RCC 7860 (cell line): ENCODE measurements around the gene PPP2R1A.
"Not testable (repeated sequence)": the region's sequence is repeated elsewhere in the genome, so short reads cannot be mapped to it uniquely, and the experiment has no call there.

Source experiments
- DNase-seq: peaks from one replicate; pipeline ENCODE4 v3.0.0-alpha.2; 2015; ENCODE audit warnings: low spot score
- FAIRE-seq: peaks from 2 replicates; lab custom pipeline; 2012; peaks lifted over from hg19 to GRCh38; lab: Jason Lieb, UNC

Gene PPP2R1A

DNA sequence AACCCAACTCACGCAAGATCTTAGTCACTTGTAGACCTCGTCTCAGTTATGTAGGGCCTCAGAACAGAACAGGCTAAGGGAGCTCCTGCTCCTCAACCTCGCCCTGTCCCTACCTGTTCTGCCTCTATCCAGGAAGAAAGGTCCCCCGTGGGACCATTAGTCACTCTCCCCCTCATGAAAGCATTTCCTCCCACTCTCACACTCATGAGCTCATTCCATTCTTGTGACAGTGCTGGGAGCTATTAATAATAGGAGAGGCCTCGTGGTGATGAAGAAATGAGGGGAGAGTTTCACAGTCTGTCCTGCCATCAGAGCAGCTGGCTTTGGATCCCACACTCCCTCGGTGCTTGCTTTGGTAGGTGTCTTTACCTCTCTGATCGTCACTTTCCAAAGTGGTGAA lies 10.2 kb downstream of the PPP2R1A start:
- DNase-seq (no peak), FAIRE-seq (no peak)

DNA sequence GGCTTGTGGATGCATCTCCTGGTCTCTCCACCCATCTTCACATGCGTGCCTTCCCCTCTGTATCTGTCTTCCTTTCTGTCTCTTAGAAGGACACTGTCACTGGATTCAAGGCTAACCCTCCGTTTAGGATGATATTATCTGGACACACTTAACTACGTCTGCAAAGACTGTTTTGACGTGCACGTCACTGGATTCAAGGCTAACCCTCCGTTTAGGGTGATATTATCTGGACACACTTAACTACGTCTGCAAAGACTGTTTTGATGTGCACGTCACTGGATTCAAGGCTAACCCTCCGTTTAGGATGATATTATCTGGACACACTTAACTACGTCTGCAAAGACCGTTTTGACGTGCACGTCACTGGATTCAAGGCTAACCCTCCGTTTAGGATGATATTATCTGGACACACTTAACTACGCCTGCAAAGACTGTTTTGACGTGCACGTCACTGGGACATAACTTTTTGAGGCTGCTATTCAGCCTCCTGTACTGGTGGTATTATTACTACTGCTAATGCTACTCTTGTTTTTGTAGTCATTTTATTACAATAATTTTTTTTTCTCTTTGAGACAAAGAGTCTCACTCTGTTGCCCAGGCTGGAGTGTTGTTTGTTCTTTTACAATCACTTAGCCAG lies 11.0 kb downstream of the PPP2R1A start:
- FAIRE-seq, DNase-seq: not testable (repeated sequence)

DNA sequence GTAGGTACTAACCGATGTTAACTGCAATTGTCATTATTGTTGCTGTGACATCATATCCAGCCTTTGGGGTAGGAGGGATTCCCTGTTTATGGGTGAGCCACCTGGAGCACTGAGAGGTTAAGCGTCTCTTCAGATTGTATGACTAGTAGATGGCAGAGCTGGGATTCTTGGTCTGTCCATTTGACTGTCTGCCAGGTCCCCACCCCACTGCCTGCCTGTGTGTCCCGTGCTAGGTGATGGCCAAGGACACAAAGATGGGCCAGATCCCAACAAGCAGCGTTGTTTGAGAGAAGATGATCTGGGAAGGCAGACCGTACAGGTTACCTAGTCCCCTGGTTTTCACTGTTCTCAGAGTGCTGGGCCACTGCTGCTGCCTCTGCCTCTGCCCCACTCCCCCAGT lies 16.6 kb downstream of the PPP2R1A start:
- DNase-seq (no peak), FAIRE-seq (no peak)

DNA sequence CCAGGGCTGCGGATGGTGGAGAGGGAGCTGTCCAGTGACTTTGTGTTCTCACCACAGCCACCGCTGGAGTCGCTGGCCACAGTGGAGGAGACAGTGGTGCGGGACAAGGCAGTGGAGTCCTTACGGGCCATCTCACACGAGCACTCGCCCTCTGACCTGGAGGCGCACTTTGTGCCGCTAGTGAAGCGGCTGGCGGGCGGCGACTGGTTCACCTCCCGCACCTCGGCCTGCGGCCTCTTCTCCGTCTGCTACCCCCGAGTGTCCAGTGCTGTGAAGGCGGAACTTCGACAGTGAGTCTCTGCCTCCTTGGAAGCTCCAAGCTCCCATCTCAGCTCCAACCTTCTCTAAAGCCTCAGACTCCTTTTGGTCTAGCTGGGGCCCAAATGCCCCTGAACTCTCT lies 21.4 kb downstream of the PPP2R1A start:
- DNase-seq (no peak), FAIRE-seq (no peak)

DNA sequence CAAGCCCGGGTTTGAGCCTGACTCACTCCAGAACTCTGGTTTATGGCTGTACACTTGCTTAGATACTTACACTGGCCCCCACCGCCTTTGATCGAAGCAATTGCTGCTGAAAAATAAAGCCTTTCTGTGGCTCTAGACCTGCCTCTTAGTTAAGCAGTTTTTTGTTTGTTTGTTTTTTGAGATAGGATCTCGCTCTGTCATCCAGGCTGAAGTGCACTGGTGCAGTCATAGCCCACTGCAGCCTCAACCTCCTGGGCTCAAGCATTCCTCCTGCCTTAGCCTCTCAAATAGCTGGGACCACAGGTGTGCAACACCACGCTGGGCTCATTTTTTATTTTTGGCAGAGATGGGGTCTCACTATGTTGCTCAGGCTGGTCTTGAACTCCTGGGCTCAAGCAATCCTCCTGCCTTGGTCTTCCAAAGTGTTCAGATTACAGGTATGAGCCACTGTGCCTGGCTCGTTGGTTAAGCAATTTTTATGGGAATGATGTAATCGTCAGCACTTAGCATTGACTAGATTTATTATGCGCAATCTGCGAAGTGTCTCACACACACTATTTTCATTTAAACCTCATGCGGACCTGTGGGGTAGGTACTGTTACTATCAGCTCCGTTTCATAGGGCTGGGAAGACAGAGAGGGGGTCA lies 22.2 kb downstream of the PPP2R1A start:
- DNase-seq: no peak
- no peak for FAIRE-seq

DNA sequence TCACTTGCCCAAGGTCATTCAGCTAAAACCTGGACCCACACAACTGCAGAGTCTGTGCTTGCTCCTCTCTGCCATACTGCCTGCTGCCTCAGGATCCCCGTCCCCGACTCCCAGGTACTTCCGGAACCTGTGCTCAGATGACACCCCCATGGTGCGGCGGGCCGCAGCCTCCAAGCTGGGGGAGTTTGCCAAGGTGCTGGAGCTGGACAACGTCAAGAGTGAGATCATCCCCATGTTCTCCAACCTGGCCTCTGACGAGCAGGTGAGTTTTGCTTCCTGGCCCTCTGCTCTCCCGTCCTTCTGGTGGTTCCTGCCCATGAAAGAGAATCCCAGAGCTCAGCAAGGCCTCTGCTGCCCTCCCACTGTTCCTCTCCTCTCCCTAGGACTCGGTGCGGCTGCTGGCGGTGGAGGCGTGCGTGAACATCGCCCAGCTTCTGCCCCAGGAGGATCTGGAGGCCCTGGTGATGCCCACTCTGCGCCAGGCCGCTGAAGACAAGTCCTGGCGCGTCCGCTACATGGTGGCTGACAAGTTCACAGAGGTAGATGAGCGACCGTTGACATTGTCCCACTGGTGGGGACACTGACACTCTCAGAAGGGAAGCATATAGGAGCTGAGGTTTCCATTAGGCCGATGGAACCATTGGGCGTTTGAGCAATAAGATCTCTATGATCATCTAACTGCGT lies 22.9 kb downstream of the PPP2R1A start:
- no peak for DNase-seq
- FAIRE-seq: no peak

DNA sequence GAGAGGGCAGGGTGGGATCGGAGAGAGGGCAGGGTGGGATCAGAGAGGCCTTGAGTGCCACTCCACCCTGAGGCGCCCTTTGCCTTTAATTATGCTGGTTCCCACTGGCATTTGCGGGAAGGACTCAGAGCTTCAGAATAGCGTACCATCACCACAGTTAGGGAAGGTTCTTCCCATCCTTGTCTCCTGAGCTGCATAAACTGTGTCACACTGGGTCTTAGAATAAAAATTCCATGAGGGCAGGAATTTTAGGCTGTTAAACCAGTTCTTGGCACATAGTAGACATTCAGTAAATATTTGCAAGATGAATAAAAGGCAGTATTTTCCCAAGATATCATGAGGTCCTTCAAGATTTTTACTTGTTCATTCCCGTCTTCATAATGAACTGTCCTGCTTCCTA lies 24.4 kb downstream of the PPP2R1A start:
- no peak for DNase-seq
- FAIRE-seq: no peak

DNA sequence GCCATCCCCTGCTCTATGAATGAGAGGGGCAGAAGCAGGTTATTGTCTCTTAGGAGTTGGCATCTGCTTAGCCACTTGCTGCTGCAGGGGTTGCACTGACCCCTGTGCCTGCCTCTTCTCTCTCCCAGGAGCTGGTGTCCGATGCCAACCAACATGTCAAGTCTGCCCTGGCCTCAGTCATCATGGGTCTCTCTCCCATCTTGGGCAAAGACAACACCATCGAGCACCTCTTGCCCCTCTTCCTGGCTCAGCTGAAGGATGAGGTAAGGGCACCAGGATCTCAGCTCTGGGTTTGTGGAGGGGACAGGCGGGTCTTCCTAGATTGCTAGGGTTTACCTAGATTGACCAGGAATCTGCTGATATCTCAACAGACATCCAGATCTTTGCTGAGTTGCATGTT lies 26.5 kb downstream of the PPP2R1A start:
- FAIRE-seq (no peak), DNase-seq (no peak)

DNA sequence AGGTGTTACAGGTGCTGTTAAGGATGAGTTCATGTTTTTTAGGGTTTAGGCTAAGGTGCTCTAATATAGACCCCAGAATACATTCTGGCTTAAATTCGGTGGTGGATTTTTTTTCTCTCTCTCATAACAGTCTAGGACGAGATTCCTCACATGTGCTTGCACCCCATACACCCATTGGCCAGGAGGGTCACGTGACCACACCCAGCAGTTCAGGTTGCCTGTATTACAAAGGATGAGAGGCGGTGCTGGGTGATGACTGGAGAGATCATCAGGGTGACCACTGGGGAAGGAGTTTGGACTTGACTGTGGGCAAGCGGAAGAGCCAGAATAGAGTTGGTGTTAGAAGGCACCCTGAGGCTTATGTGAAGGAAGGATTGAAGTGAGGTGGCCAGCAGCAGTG lies 27.7 kb downstream of the PPP2R1A start:
- FAIRE-seq (no peak), DNase-seq (no peak)

DNA sequence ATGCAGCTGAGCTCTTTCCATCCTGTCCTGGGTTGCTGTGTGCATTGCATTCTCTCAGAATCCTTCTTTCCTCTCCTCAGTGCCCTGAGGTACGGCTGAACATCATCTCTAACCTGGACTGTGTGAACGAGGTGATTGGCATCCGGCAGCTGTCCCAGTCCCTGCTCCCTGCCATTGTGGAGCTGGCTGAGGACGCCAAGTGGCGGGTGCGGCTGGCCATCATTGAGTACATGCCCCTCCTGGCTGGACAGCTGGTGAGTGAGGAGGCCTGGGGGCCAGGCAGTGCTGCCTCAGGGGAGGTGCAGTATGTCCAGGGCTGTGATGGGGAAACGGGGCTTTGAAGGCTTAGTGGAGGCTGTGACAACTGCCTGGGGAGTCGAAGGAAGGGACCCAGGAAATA lies 29.8 kb downstream of the PPP2R1A start:
- FAIRE-seq (no peak), DNase-seq (no peak)

DNA sequence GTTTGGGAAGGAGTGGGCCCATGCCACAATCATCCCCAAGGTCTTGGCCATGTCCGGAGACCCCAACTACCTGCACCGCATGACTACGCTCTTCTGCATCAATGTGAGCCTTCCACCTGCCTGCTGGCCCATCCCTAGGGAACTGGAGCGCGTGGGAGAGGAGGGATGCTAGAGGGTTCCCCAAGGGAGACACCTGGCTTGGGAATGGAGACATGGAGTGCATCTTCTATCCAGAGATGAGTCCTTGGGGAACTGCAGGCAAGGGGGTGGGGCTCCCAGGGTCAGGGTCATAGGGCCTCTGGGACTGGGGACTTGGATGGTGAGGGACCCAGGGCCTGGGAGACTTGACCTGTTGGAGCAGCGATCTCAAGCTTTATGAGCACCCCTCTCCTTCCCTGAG lies 31.2 kb downstream of the PPP2R1A start:
- no peak for DNase-seq
- FAIRE-seq: no peak

DNA sequence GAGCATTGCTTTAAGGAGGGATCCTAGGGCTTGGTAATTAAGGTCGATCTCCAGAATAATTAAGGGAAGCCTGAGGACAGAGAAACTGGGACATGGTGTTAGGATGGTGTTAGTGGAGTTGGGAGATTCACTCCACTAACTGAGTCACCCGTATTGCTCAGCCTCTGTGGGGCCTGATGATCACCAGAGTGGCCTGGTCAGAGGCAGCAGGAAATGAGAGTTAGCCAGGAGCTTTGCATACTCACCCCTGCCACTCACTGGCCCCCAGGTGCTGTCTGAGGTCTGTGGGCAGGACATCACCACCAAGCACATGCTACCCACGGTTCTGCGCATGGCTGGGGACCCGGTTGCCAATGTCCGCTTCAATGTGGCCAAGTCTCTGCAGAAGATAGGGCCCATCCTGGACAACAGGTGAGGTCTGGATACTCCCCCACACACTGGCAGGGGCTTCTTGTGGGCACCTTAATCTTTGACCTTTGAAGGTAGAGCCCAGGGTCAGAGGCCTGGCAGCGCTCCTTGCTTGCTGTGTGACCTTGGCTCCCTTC lies 32.1 kb downstream of the PPP2R1A start:
- FAIRE-seq (no peak), DNase-seq (no peak)

DNA sequence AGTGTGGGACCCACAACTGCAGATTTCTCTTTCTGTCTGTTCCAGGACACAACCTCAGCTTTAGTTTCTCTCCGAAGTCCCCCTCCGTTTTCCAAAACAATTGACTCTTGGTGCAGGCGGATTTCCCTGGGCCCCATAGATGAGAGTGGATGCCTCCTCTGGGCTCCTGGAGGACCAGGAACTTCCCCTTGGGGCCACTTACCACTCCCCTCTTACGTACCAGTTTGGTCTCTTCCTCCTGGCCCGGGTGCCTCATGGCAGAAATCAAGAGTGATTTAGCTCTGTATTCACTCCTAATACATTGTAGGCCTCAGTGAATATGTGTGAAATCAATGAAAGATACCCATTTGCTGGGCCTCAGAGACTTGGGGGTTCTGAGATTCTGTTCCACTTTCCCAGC lies 34.4 kb downstream of the PPP2R1A start:
- FAIRE-seq (no peak), DNase-seq (no peak)

DNA sequence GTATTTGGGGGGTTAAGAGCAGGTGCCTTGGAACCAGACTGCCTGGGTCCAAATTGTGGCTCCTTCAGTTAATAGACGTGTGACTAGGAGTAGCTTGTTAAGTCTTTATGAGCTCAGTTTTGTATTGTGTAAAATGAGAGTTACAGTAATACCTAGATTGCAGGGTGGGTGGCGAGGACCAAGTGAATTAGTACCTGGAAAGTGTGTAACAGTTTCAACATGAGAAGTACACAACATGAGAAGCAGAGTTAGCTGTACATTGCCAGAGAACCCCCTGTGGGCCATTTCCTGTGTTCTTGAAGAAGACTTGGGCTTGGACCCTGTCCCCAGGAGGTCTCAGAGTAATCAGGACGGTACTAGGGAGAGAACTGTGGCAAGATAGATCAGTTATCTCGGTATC lies 36.8 kb downstream of the PPP2R1A start:
- no peak for FAIRE-seq
- DNase-seq: no peak

DNA sequence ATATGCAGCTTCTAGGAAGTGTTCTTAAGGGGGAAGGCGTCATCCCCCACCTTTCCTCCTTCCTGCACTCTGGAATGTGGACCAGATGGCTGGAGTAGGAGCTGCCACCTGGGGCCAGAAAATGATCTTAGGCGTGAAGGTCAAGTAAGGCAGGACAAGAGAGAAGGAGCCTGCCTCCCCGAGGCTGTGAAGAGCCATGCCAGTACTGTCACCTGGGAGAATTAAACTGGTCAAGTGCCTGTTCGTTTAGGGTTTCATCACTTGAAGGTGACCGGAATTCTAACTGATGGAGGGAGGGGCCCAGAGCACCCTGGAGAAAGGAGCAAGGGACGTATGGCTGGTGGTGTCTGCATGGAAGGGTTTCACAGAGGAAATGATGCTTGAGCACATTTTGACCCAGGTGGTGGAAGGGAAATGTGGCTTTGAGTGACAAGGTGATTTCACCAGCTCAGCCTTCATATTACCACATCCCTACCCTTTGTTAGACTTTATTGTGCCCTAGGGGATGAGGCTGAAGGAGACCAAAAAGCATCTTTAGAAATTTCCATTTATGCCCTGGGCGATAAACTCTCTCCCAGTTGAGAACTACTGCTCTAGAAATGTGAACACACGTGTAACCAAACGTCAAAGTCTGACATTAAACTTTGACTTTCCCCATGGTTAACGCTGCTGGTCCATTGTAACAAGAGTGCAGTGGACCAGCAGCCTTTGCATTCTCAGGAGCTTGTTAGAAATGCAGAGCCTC lies 37.5 kb downstream of the PPP2R1A start:
- DNase-seq (no peak), FAIRE-seq (no peak)

DNA sequence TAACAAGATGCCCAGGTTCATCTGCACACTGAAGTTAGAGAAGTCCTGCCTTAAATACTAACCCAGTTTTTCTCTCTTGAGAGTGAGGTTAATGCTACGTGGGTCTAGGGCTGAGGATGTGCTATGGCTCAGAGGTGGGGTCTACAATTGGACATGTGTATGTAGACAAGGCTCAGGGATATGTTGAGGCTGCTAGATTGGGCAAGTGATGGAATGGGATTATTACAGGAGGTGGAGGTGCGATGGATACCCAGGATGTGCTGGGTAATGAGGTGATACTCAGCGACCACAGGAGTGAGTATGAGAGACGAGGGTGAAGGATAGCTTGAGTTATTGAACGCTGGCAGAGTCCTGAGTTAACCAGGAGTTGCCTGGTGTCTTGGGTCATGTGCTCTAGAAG lies 38.1 kb downstream of the PPP2R1A start:
- DNase-seq (no peak), FAIRE-seq (no peak)

DNA sequence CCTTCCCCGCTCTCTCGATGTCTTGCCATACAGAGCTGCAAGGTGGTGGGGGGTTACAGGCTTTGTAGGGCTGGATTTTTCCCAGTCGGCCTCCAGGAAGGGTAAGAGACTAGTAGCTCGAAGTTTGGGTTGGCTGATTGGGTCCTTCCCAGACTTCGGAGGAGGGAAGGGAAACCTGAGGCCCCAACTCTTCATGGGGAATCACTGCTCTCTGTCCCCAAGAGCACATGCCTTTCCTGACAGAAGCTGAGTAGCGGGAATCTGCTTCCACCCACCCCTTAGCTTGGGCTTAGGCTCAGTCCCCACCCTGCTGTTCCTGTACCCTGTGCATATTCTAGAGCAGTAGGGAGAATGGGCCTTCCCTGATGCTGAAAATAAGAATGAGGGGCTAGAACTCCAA lies 39.7 kb downstream of the PPP2R1A start:
- FAIRE-seq (no peak), DNase-seq (no peak)

DNA sequence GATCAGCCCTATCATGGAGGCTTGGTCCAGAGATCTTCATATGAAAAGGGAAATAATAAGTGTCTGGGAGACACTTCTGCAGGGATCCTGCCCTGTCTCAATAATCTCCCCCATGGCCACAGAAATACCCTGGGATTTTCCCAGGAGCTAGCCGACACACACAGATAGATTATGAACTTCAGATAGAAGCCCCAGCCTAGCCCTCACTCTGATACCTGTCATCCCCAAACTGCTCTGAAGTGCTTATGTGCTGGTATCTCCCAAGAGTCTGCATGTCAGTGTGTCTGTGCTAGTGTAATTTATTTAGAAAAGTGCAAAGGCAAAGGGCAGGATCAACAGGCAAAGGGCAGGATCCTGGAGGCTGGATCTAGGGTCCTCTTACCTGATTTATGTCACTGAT lies 40.8 kb downstream of the PPP2R1A start:
- FAIRE-seq (no peak), DNase-seq (no peak)

DNA sequence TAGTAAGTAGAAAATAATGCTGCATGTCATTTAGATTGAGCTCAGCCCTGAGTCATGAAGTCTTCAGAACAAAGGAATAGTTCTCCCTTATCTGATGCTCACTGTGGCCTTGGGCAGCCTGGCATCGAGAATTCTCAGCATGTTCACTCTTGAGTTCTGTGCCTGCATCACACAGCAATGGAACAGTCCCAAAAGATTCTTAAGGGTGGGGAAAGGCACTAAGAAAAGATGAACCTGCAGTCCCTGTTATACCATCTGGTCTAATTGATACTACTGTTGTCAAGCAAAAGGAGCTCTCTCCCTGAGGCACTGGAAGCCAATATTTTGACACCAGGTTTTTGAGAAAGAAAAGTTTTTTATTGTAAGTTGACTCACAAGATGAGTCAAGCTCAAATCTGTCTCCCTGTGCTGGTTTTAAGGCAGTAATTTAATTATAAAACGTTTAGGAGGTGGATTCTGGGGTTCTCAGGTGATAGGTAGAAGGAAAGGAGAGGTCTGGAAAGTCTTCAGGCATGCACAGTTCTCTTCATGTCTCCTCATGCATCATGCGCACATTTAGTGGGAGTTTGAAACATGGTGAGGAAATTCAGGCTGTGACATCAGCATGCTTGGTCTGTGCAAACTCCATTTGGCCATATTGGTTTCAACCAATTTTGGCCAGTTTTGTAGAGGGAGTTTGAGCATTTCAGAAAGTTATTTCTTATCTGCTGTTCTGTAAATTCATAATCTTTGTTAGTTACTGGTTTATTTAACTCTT lies 41.5 kb downstream of the PPP2R1A start:
- DNase-seq (no peak), FAIRE-seq (no peak)

DNA sequence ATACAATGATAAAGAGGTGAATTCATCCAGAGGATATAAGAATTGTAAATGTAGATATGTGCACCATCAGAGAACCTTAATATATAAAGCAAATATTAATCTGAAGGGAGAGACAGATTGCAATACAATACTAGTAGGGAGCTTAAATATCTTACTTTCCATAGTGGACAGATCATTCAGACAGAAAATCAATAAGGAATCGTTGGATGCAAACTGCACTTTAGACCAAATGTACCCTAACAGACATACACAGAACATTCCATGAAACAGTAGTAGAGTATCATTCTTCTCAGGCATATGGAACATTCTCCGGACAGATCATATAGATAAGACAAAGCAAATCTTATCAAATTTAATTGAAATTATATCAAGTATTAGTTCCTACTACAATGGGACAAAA lies 44.6 kb downstream of the PPP2R1A start:
- FAIRE-seq (no peak), DNase-seq (no peak)

DNA sequence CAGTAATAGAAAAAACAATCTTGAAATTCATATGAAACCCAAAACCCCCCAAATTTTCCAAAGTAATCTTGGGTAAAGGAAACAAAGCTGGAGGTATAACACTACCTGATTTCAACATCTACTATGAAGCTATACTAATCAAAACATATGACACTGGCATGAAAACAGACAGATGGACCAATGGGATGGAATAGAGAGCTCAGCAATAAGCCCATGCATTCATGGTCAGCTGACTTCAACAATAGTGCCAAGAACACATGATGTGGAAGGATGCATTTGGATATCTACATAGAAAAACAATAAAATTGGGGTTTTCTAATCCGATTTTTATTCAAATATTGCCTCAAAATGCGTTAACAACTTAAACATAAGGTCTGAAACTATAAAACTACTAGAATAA lies 47.3 kb downstream of the PPP2R1A start:
- no peak for FAIRE-seq

More for the DNA sequence above, 47.3 kb downstream of the PPP2R1A start:
- no peak for DNase-seq
